T-cell (primary cell): ENCODE results near the gene MBP. TPM values are rescaled to one million over a fixed set of nuclear protein-coding genes. Genes with fewer than 3 reads are reported as not detected.

Source experiments
- ATAC-seq, 4 experiments: fragments of 200-7000 bp in 3 of 4; fragments of 150-1000 bp in 1 of 4; cut with Tn5 transposase; replicated peaks in 1 of 4; 1 replicate in 3 of 4; 2 replicates in 1 of 4; pipeline ENCODE4 v1.10.0; 2021; ENCODE audit warnings: moderate library complexity in 3 of 4, mild to moderate bottlenecking in 2 of 4, moderate number of reproducible peaks in 1 of 4
- CTCF ChIA-PET, 2 donors: fragments of 300-600 bp; sonication (Branson Sonifier 250); formaldehyde crosslinking; loops; one replicate each; lab custom pipeline; 2022; ENCODE audit warnings: antibody characterized with exemption in 2 of 2; lab: Charles Lee
- POLR2A ChIA-PET, 2 donors: fragments of 300-600 bp; sonication (Branson Sonifier 250); formaldehyde crosslinking; loops; one replicate each; lab custom pipeline; 2022; ENCODE audit warnings: antibody characterized with exemption in 2 of 2; lab: Charles Lee
- DNase-seq, 35 experiments: peaks; one replicate each; pipeline versions ENCODE4 v3.0.0 to v3.0.0-alpha.2; 2013 to 2023
- H3K27ac ChIP-seq: one replicate; pipeline ENCODE4 v1.5.1; 2013; ENCODE audit warnings: low read length
- H3K27me3 ChIP-seq, 2 experiments: replicated peaks in 1 of 2; 1 replicate in 1 of 2; 2 replicates in 1 of 2; pipeline versions ENCODE4 v1.6.1 to v1.7.0; 2013; ENCODE audit warnings: low read length in 1 of 2, mixed read lengths in 1 of 2; ENCODE audit not compliant: control insufficient read depth in 2 of 2, insufficient read depth in 2 of 2; ENCODE audit errors: extremely low read depth in 1 of 2
- H3K36me3 ChIP-seq, 2 donors: 1 replicate in 1 of 2; 2 replicates in 1 of 2; pipeline versions ENCODE4 v1.6.1 to v1.7.0; 2013; ENCODE audit warnings: low read length in 1 of 2; ENCODE audit not compliant: control insufficient read depth in 2 of 2, insufficient read depth in 1 of 2; ENCODE audit errors: extremely low read depth in 1 of 2
- H3K4me1 ChIP-seq, 2 experiments: 1 replicate in 1 of 2; 2 replicates in 1 of 2; pipeline versions ENCODE4 v1.6.1 to v1.7.0; 2013; ENCODE audit warnings: low read length in 2 of 2, mixed read lengths in 1 of 2; ENCODE audit not compliant: insufficient read depth in 2 of 2, control insufficient read depth in 1 of 2; ENCODE audit errors: extremely low read depth in 1 of 2
- H3K4me3 ChIP-seq, 2 donors: 1 replicate in 1 of 2; 2 replicates in 1 of 2; pipeline versions ENCODE4 v1.5.1 to v1.7.0; 2013; ENCODE audit warnings: mild to moderate bottlenecking in 2 of 2, low read length in 1 of 2, moderate library complexity in 1 of 2; ENCODE audit not compliant: control insufficient read depth in 1 of 2; ENCODE audit errors: extremely low read depth in 1 of 2
- H3K9me3 ChIP-seq: 2 replicates; pipeline ENCODE4 v1.7.0; 2013
- H3K27ac Mint-ChIP-seq, 2 donors: one replicate each; pipeline ENCODE4 v1.8.0; 2020 to 2021; ENCODE audit warnings: mild to moderate bottlenecking in 2 of 2, mixed read lengths in 2 of 2
- H3K27me3 Mint-ChIP-seq, 2 donors: one replicate each; pipeline ENCODE4 v1.8.0; 2021 to 2022; ENCODE audit warnings: mixed read lengths in 2 of 2
- H3K36me3 Mint-ChIP-seq: one replicate; pipeline ENCODE4 v1.8.0; 2021; ENCODE audit warnings: mixed read lengths
- H3K4me1 Mint-ChIP-seq, 3 donors: one replicate each; pipeline ENCODE4 v1.8.0; 2020 to 2022; ENCODE audit warnings: mixed read lengths in 3 of 3, mild to moderate bottlenecking in 1 of 3
- H3K4me3 Mint-ChIP-seq, 3 donors: one replicate each; pipeline ENCODE4 v1.8.0; 2020 to 2022; ENCODE audit warnings: mild to moderate bottlenecking in 3 of 3, mixed read lengths in 3 of 3, moderate library complexity in 3 of 3
- H3K9me3 Mint-ChIP-seq, 3 donors: one replicate each; pipeline ENCODE4 v1.8.0; 2020 to 2022; ENCODE audit warnings: mixed read lengths in 3 of 3
- WGBS: methylation state at CpG from one replicate; pipeline ENCODE4 v1.1.5; 2013; ENCODE audit warnings: missing lambda C conversion rate; ENCODE audit not compliant: insufficient coverage; 5-methylcytosine and 5-hydroxymethylcytosine counted together
- total RNA-seq, 35 experiments: library from RNA in 6 of 35; stranded (reverse) in 6 of 35; fragments of 120-200 nt in 1 of 35; gene quantifications; one replicate each; pipeline versions ENCODE4 v1.2.1 to v1.2.4 and lab custom pipeline; 2013 to 2026

Gene MBP
- total RNA-seq, 5 donors from 2014 or later (not counting 1 experiment from before 2014, with no cell fraction given): 114 to 185 (median 152) TPM

DNA sequence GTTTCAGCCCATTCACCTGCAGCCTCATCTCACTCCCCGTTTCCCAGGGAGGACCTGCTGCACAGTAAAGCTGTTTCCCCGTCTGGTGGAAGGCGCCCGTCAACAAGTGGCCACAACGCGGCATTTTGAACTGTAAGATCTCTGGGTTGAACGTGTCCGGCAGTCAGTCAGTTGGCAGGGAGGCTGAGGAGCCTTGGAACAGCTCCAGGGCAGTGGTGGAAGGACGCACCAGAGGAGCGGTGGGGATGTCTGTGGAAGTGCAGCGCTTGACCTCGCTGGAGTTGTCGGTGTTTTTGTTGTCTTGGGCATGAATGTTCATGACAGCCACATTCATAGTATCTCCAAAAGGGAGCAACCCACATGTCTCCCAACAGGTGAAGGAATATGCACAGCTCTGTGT lies 31.4 kb upstream of the MBP start:
- ChIA-PET CTCF (no interaction called here), POLR2A (no interaction called here)
- H3K27ac ChIP-seq: no peak overlapping the region
- Mint-ChIP-seq H3K4me1 (peaks cover 0 to 20% (median 4%) of the 10 kb centered on the region in 3 donors), H3K9me3 (no peaks in the 10 kb centered on the region), H3K4me3 (no peak overlapping the region), H3K27ac (no peak overlapping the region), H3K36me3 (no peaks in the 10 kb centered on the region), H3K27me3 (peaks cover 7 to 8% of the 10 kb centered on the region in 2 donors)
- 98% methylated on average over 10 of the region's 13 CpGs for WGBS
- peaks cover 0 to 4% of the 10 kb centered on the region in 2 experiments for H3K4me1 ChIP-seq
- no peaks in the 10 kb centered on the region for H3K36me3 ChIP-seq
- H3K4me3 ChIP-seq: no peak overlapping the region
- ATAC-seq (no peak), DNase-seq (no peak)
- no peaks in the 10 kb centered on the region for H3K9me3 ChIP-seq
- H3K27me3 ChIP-seq: peaks cover 0 to 30% of the 10 kb centered on the region in 2 experiments

DNA sequence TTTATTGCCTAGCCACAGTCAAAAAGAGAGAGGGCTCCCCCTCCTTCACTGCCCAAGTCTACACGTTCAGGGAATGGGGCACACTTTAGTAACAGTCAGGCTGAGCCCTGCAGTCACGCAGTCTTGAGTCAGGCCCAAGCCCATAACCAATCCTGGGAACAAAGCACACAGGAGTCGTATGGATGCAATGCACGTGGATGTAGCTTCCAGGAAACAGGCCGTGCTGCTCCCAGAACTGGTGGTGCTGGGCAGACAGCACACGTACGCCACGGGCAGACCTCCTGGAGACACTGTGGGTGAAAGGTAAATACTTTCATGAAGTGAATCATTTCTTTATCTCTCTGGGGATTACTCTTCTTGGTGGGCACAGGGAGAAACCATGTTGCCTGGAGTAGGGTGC lies 30.0 kb upstream of the MBP start:
- ChIA-PET CTCF (no interaction called here), POLR2A (no interaction called here)
- ATAC-seq (no peak), DNase-seq (no peak)
- Histone ChIP-seq H3K27me3 (peaks cover 0 to 28% of the 10 kb centered on the region in 2 experiments), H3K27ac (no peak overlapping the region), H3K9me3 (no peaks in the 10 kb centered on the region), H3K4me1 (peaks cover 0 to 4% of the 10 kb centered on the region in 2 experiments), H3K4me3 (no peak overlapping the region), H3K36me3 (no peaks in the 10 kb centered on the region)
- H3K4me1 Mint-ChIP-seq: peaks cover 0 to 16% (median 4%) of the 10 kb centered on the region in 3 donors
- H3K9me3 Mint-ChIP-seq: no peaks in the 10 kb centered on the region
- no peak overlapping the region for H3K27ac Mint-ChIP-seq
- H3K36me3 Mint-ChIP-seq: no peaks in the 10 kb centered on the region
- peaks cover 7 to 8% of the 10 kb centered on the region in 2 donors for H3K27me3 Mint-ChIP-seq
- no peak overlapping the region for H3K4me3 Mint-ChIP-seq
- 92% methylated on average over 6 of the region's 8 CpGs for WGBS

DNA sequence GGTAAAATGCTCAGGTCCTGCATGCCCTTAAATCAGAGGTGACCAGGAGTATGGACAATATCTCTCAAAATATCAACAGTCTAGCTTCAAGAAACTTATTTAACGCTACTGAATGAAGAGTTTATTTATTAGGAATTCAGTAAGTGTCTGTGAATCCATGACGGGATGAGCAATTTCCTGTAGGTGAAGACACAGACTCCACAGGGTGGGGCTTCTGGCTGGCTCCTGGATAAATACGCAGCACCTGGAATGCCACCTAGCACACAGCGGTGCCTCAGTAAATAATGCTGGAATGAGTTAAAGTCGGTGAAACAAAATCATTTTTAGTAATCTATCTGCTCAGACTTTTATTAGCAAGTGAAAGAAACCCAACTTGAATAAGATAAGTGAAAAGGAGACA lies 29.4 kb upstream of the MBP start:
- POLR2A ChIA-PET: no interaction called here

DNA sequence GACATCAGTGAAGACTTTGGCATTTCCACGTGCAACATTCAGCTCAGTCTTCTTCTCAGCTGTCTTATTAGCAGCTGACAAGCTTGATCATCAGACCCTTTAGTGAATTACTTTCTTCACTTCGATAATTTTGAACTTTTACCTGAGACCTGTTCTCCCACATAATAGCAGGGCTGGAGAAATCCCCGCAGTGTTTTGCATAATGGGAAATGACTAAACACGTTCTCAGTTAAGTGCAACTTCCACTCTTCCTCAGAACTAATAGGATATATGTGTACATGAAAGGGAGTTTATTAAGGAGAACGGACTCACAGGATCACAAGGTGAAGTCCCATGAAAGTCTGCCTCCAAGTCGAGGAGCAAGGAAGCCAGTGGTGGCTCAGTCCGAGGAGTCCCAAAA lies 28.8 kb upstream of the MBP start:
- H3K4me3 Mint-ChIP-seq: no peak overlapping the region
- H3K9me3 Mint-ChIP-seq: no peaks in the 10 kb centered on the region
- no peaks in the 10 kb centered on the region for H3K9me3 ChIP-seq
- H3K4me3 ChIP-seq: no peak overlapping the region
- H3K27ac Mint-ChIP-seq: no peak overlapping the region
- peaks cover 7 to 8% of the 10 kb centered on the region in 2 donors for H3K27me3 Mint-ChIP-seq
- peaks cover 0 to 4% of the 10 kb centered on the region in 2 experiments for H3K4me1 ChIP-seq
- ATAC-seq (no peak), DNase-seq (no peak)
- H3K27ac ChIP-seq: no peak overlapping the region
- H3K36me3 ChIP-seq: no peaks in the 10 kb centered on the region
- 67% methylated on average over 1 of the region's 7 CpGs for WGBS
- H3K4me1 Mint-ChIP-seq: peaks cover 0 to 16% (median 4%) of the 10 kb centered on the region in 3 donors
- peaks cover 0 to 29% of the 10 kb centered on the region in 2 experiments for H3K27me3 ChIP-seq
- ChIA-PET CTCF (no interaction called here), POLR2A (no interaction called here)
- H3K36me3 Mint-ChIP-seq: no peaks in the 10 kb centered on the region

More for the DNA sequence above, 29.4 kb upstream of the MBP start:
- Mint-ChIP-seq H3K27me3 (peaks cover 7 to 8% of the 10 kb centered on the region in 2 donors), H3K27ac (no peak overlapping the region), H3K36me3 (no peaks in the 10 kb centered on the region), H3K4me3 (no peak overlapping the region), H3K4me1 (peaks cover 0 to 16% (median 4%) of the 10 kb centered on the region in 3 donors), H3K9me3 (no peaks in the 10 kb centered on the region)
- Histone ChIP-seq H3K27ac (no peak overlapping the region), H3K4me1 (peaks cover 0 to 4% of the 10 kb centered on the region in 2 experiments), H3K36me3 (no peaks in the 10 kb centered on the region), H3K27me3 (peaks cover 0 to 28% of the 10 kb centered on the region in 2 experiments), H3K4me3 (no peak overlapping the region), H3K9me3 (no peaks in the 10 kb centered on the region)
- ATAC-seq (no peak), DNase-seq (no peak)
- 0% methylated on average over 1 of the region's 5 CpGs for WGBS
- CTCF ChIA-PET: no interaction called here

DNA sequence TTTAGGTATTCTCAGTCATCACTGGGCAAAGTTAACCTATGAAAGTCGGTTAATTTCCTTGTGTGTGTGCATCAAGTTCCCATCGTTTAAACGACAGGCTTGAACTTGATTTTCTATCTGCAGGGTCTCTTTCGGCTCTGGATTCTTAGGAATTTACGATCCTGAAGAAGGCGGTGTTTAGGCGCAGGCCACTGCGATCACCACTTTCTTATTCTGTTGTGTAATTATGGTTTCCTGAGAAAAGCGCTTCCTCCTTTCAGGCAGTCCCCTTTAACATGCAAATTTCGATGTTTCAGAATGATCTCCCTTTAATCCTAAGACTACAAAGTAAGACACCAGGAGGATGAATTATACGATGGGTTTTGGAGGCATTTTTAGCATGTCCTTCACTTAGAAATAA lies 27.9 kb upstream of the MBP start:
- H3K4me1 ChIP-seq: peaks cover 0 to 4% of the 10 kb centered on the region in 2 experiments
- H3K27me3 ChIP-seq: peaks cover 0 to 27% of the 10 kb centered on the region in 2 experiments
- CTCF ChIA-PET: no interaction called here
- no peaks in the 10 kb centered on the region for H3K9me3 Mint-ChIP-seq
- POLR2A ChIA-PET: no interaction called here
- no peak overlapping the region for H3K27ac ChIP-seq
- no peak overlapping the region for H3K27ac Mint-ChIP-seq
- H3K36me3 ChIP-seq: no peaks in the 10 kb centered on the region
- WGBS: 63% methylated on average over 7 of the region's 11 CpGs
- H3K9me3 ChIP-seq: no peaks in the 10 kb centered on the region
- ATAC-seq (no peak), DNase-seq (no peak)
- H3K4me3 Mint-ChIP-seq: no peak overlapping the region
- H3K27me3 Mint-ChIP-seq: peaks cover 4 to 6% of the 10 kb centered on the region in 2 donors
- no peaks in the 10 kb centered on the region for H3K36me3 Mint-ChIP-seq
- H3K4me3 ChIP-seq: no peak overlapping the region
- peaks cover 0 to 15% (median 4%) of the 10 kb centered on the region in 3 donors for H3K4me1 Mint-ChIP-seq

DNA sequence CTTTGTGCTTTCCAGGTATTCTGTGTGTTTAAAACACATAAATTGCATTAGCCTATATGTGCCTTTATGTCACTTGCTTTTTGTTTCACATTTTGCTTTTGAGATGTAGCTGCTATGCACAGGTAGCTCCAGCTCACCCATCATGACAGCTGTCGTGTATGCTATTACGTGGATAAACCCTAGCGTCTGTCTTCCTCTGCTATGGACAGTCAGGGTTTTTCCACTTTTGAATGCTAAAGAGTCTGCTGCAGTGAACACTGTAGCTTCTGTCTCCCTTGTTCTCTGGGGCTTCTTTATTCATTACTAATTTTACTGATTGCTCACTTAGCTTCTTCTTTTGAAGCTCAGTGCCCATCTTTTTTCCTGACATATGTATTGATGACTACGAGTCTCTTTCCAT lies 24.7 kb upstream of the MBP start:
- DNase-seq (no peak), ATAC-seq (no peak)
- Mint-ChIP-seq H3K27me3 (no peaks in the 10 kb centered on the region), H3K36me3 (no peaks in the 10 kb centered on the region), H3K9me3 (no peaks in the 10 kb centered on the region), H3K4me3 (no peak overlapping the region), H3K4me1 (peaks cover 0 to 6% (median 4%) of the 10 kb centered on the region in 3 donors), H3K27ac (no peak overlapping the region)
- Histone ChIP-seq H3K36me3 (no peaks in the 10 kb centered on the region), H3K27me3 (peaks cover 0 to 5% of the 10 kb centered on the region in 2 experiments), H3K4me3 (no peak overlapping the region), H3K27ac (no peak overlapping the region), H3K4me1 (no peaks in the 10 kb centered on the region), H3K9me3 (no peaks in the 10 kb centered on the region)
- WGBS: 91% methylated on average over 3 of the region's 4 CpGs
- POLR2A ChIA-PET: interaction anchor here in 1 of 2 donors (0.7 kb wide), 1 partner anchor 17 kb away, joined by 8 read pairs; no protein-coding TSS in a partner anchor
- CTCF ChIA-PET: no interaction called here
